GM10266 (cell line): Measurements from ENCODE around the gene ADAM22.

Source experiments
- DNase-seq: peaks from one replicate; pipeline ENCODE4 v3.0.0; 2012; ENCODE audit errors: extremely low spot score
- TF ChIP-seq, protein P1 (sequence below): IDR thresholded peaks from 2 replicates; pipeline ENCODE4 v1.5.1; 2012; ENCODE audit warnings: mild to moderate bottlenecking, low read depth; ENCODE audit not compliant: control insufficient read depth, insufficient read depth; ENCODE audit errors: missing control alignments

The ADAM22 gene

DNA sequence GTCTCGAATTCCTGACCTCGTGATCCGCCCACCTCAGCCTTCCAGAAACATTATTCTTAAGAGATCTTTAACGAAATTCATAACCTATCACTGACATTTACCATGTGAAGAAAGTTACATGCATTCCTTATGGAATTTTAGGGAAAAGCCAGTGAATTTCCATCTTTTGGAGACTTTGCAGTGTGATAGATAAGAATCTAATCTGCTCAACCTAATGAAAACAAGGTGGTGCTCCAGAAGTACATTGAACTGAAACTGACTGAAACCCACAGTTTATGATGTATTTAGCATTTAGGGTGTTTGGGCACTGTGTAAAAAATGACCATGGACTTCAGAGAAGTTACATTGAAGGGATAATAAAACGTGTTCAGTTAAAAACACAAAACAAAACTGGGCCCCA is 242.1 kb downstream of the ADAM22 start:
- DNase-seq = no peak
- TF ChIP-seq, protein P1, sequence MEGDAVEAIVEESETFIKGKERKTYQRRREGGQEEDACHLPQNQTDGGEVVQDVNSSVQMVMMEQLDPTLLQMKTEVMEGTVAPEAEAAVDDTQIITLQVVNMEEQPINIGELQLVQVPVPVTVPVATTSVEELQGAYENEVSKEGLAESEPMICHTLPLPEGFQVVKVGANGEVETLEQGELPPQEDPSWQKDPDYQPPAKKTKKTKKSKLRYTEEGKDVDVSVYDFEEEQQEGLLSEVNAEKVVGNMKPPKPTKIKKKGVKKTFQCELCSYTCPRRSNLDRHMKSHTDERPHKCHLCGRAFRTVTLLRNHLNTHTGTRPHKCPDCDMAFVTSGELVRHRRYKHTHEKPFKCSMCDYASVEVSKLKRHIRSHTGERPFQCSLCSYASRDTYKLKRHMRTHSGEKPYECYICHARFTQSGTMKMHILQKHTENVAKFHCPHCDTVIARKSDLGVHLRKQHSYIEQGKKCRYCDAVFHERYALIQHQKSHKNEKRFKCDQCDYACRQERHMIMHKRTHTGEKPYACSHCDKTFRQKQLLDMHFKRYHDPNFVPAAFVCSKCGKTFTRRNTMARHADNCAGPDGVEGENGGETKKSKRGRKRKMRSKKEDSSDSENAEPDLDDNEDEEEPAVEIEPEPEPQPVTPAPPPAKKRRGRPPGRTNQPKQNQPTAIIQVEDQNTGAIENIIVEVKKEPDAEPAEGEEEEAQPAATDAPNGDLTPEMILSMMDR = no peak

DNA sequence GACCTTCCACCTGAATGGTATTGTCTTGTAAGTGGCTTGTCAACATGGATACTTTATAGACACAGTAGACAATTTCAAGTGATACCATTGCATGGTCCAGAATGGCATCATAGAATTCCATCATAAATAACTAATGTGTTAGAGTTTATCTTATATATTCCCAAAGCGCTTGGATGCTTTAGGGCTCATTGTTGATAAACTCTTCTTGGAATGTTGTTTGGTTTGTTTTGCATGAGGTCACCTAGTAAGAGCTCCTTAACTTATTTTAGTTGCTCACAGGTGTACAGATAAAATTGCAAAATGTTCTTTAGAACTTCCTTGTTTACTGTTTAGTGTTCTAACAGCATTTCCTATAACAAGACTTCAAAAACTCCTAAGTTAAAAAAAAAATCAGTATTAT is 249.0 kb downstream of the ADAM22 start:
- TF ChIP-seq, protein P1 = no peak

DNA sequence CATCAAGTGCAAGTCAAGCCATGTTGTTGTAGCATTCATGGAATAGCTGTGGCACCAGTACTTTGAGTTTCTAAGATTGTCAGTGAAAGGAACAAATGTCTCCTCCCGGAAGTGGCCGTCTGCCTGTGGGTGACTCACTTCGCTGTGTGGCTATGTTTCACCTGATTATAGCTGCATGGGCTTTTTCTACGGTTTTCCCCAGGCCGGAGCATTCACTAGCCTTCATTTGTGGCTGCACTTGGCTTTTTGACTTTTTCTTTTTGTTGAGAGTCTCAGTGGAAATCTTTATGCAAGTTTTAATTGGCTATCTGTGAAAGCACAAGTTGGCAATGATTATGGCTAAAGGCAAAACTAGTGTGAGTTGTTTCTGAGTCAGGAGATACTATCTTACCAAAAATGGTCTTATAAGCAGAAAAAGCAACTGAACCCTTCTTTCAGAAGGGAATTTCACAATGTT is 250.8 kb downstream of the ADAM22 start:
- TF ChIP-seq, protein P1 = no peak

More for the DNA sequence above, 249.0 kb downstream of the ADAM22 start:
- DNase-seq = no peak

DNA sequence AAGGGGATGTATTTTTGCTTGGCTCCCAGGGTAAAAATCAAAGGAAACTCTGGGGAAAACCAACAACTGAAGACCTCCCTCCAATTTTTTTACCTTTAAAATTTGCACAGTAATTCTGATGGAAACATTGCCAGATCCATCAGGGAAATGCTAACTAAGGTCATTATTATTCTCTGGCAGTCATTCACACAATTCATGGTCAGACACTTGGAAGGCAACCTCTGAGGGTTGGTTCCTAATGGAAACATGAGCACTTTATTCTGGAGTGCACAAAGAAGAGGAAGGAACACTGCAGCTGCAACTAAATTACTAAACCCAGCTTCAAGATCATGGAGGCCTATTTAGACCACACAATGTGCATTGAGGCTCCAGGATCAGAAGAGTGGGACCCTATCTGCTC is 251.6 kb downstream of the ADAM22 start:
- TF ChIP-seq, protein P1 = no peak
- DNase-seq = no peak

More for the DNA sequence above, 250.8 kb downstream of the ADAM22 start:
- no peak for DNase-seq

DNA sequence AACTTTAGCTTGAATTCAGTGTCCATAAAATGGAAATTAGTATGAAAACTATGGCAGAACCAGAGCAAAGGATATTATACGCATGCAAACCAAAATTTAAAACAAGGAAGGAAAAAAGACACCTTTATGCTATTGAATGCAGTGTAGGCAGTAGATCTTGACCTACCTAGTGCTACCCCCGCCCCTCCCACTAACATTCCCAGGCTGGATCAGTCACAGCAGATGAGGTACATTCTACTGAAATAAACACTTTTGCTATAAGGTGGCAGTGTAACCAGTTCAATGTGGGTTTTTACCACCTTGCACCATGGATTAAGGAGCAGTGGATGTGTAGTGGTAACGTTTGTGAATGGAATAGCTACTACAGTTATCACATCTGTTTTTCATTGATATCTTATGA is 257.9 kb downstream of the ADAM22 start:
- TF ChIP-seq, protein P1 = no peak
- DNase-seq = no peak

DNA sequence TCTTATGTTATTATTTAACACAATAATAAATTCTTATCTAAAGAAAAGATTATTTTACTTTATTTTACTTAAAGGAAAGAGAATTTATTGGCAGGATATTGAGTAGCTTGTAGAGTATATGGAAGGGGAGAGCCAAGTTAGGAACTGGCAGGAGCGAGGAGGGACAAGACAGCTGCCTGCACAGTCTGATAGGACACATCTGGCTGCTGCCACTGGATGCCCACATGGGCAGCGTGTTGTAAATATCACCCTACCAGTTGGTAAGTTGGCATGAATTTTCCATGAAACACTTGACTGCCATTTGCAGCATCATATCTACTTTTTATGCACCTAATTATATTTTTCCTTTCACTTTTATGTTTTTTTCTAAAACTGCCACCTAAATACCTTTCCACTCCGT is 266.2 kb downstream of the ADAM22 start:
- no peak for DNase-seq
- TF ChIP-seq, protein P1 = no peak

DNA sequence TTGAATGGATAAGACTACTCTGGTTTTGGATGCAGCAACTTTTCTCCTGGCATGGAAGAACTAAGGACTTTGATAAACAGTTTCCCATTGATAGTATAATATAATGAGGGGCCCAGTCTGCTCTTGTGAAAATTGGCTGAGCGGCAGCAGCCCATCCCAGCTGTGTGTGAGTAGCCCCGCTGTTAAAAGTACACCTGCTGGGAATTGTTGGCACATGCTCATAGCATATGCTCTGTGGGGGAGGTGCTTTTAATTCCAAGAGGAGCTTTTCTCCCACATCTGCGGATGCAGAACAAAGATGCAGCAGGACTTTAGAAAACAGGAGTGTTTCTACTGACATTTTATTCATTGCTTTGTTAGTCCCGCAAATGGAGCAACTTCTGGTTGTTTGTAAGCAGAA is 266.7 kb downstream of the ADAM22 start:
- no peak for DNase-seq
- TF ChIP-seq, protein P1 = no peak
